Activated T-helper 2 cell treated with anti-CD3 and anti-CD28 coated beads, Interferon-gamma antibody, Interleukin-2, Interleukin-4, amounts not matched to agents 10 μg/mL and 5 μg/mL and 100 μg/mL, durations not matched to agents 14 hours and 24 hours and 36 hours (primary cell): ENCODE results near the gene RICTOR. TPM values are rescaled to one million over a fixed set of nuclear protein-coding genes. Genes with fewer than 3 reads are reported as not detected.

ENCODE experiments used
- DNase-seq: peaks from one replicate; pipeline ENCODE4 v3.0.0; 2021; ENCODE audit warnings: low spot score
- H3K27ac Mint-ChIP-seq: one replicate; pipeline ENCODE4 v1.8.0; 2021; ENCODE audit warnings: mixed read lengths
- H3K27me3 Mint-ChIP-seq: one replicate; pipeline ENCODE4 v1.8.0; 2021; ENCODE audit warnings: low read depth, mixed read lengths
- H3K36me3 Mint-ChIP-seq: one replicate; pipeline ENCODE4 v1.8.0; 2021; ENCODE audit warnings: low read depth, mixed read lengths
- H3K4me1 Mint-ChIP-seq: one replicate; pipeline ENCODE4 v1.8.0; 2021; ENCODE audit warnings: low read depth, mixed read lengths
- H3K4me3 Mint-ChIP-seq: one replicate; pipeline ENCODE4 v1.8.0; 2021; ENCODE audit warnings: low read depth, mild to moderate bottlenecking, moderate library complexity, mixed read lengths
- H3K9me3 Mint-ChIP-seq: one replicate; pipeline ENCODE4 v1.8.0; 2021; ENCODE audit warnings: mixed read lengths
- intact Hi-C: fragments of 100-400 bp; cut with micrococcal nuclease; formaldehyde crosslinking; loops from one replicate; pipeline ENCODE4 v1.15.1; 2023
- total RNA-seq: library from RNA; stranded (reverse); gene quantifications from 2 replicates; pipeline ENCODE4 v1.2.3, GENCODE V29; 2022

Gene RICTOR
- 28.2 and 29.8 TPM in 2 replicates for total RNA-seq

GRCh38 chr5:39074017-39074814 lies at the start of gene RICTOR:
Gene RICTOR (minus strand): TSS chr5:39074399. CDS start chr5:39074377, 22 bp downstream.
- intact Hi-C loops: loop anchor here (5.0 to 10.0 kb wide), 4 partner anchors 82 to 1681 kb away; partner anchors contain the start of genes LIFR, OSMR and TTC33

GRCh38 chr5:39121922-39122321 lies 47.7 kb upstream of the RICTOR start:
- H3K27ac Mint-ChIP-seq: no peak overlapping the region
- no peaks in the 10 kb centered on the region for H3K9me3 Mint-ChIP-seq
- intact Hi-C loops: no loop called here
- H3K4me1 Mint-ChIP-seq: peaks cover 12% of the 10 kb centered on the region
- no peak overlapping the region for H3K4me3 Mint-ChIP-seq
- H3K36me3 Mint-ChIP-seq: peaks cover 57% of the 10 kb centered on the region
- no peak for DNase-seq
- no peaks in the 10 kb centered on the region for H3K27me3 Mint-ChIP-seq

More at GRCh38 chr5:39074017-39074814, at the start of gene RICTOR:
- Mint-ChIP-seq H3K4me3 (peak within 1 kb of the TSS; percentile 95), H3K9me3 (no peaks in the 10 kb centered on the region), H3K27ac (peak within 1 kb of the TSS; percentile 97), H3K27me3 (peaks cover 12% of the 10 kb centered on the region), H3K36me3 (peaks cover 22% of the 10 kb centered on the region), H3K4me1 (peaks cover 46% of the 10 kb centered on the region)
- DNase-seq: peak; percentile 87

DNA sequence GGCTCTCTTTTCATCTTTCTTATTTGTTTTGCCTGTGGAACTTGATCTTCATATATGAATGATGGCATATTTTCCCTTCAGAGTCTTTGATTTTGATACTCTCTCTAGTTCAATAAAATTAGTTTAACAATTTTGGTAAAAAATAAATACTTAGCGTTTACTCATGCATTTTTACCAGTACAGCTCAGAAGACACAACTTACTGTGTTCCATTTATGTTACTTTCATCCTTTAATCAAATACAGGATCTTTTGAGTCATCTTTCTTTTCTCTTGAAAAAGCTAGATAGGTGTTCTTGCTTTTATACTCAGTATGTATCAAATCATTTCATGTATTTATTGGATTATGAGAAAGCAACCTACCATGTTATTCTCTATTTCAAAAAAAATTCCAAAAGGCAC lies 47.1 kb upstream of the RICTOR start:
- peaks cover 63% of the 10 kb centered on the region for H3K36me3 Mint-ChIP-seq
- no peak overlapping the region for H3K4me3 Mint-ChIP-seq

DNA sequence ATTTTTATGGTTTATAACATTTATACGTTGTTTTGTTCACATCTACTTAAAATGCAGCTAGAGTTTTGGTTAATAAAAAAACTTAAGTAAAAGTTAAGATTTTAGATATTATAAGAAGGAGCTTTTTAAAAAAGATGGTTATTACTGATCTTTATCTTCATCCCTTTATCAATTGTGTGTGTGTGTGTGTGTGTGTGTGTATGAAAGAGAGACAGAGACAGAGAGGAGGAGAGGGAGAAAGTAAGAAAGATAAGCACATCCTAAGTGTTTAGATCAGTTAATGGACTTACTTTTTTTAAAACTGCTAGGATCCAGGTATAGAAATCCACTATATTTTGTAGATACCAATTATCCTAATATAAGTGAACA lies 45.8 kb upstream of the RICTOR start:
- no peak for DNase-seq
- Mint-ChIP-seq H3K4me1 (peaks cover 26% of the 10 kb centered on the region), H3K27me3 (no peaks in the 10 kb centered on the region), H3K4me3 (no peak overlapping the region), H3K27ac (no peak overlapping the region), H3K36me3 (peaks cover 66% of the 10 kb centered on the region), H3K9me3 (no peaks in the 10 kb centered on the region)
- intact Hi-C loops: no loop called here

More for the DNA sequence above, 47.1 kb upstream of the RICTOR start:
- no peak overlapping the region for H3K27ac Mint-ChIP-seq
- H3K9me3 Mint-ChIP-seq: no peaks in the 10 kb centered on the region
- DNase-seq: no peak
- intact Hi-C loops: no loop called here
- H3K4me1 Mint-ChIP-seq: peaks cover 17% of the 10 kb centered on the region
- H3K27me3 Mint-ChIP-seq: no peaks in the 10 kb centered on the region

- H3K27me3 Mint-ChIP-seq: no peaks in the 10 kb centered on the region
- peaks cover 68% of the 10 kb centered on the region for H3K36me3 Mint-ChIP-seq
- no peak overlapping the region for H3K4me3 Mint-ChIP-seq
- no peaks in the 10 kb centered on the region for H3K9me3 Mint-ChIP-seq
- no peak for DNase-seq
- intact Hi-C loops: no loop called here
- H3K4me1 Mint-ChIP-seq: peaks cover 26% of the 10 kb centered on the region
- no peak overlapping the region for H3K27ac Mint-ChIP-seq
Measured at GRCh38 chr5:39119404-39120051, 45.3 kb upstream of the RICTOR start.

DNA sequence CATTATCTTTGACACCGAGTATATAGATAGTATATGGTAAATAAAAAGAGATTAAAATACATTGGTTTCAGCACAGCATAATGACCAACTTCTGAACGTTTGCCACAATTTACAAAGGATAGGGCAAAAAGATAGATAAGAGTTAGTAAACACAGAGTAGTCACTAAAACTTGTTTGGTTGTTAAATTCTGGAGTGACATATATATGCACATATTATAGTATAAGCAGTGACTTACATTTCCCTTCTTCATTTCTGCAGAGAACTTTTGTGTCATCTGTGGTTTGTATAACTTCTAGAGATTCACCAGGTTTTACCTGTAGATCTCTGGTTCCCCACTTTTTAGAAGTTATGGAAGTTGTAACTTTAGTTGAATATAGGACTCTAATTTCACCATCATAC lies 44.4 kb upstream of the RICTOR start:
- Mint-ChIP-seq H3K27ac (no peak overlapping the region), H3K4me3 (no peak overlapping the region), H3K36me3 (peaks cover 64% of the 10 kb centered on the region), H3K4me1 (peaks cover 26% of the 10 kb centered on the region), H3K9me3 (no peaks in the 10 kb centered on the region), H3K27me3 (no peaks in the 10 kb centered on the region)
- intact Hi-C loops: no loop called here
- no peak for DNase-seq

GRCh38 chr5:39117401-39117800 lies 43.2 kb upstream of the RICTOR start:
- no peaks in the 10 kb centered on the region for H3K27me3 Mint-ChIP-seq
- H3K4me1 Mint-ChIP-seq: peaks cover 23% of the 10 kb centered on the region
- H3K36me3 Mint-ChIP-seq: peaks cover 71% of the 10 kb centered on the region
- H3K27ac Mint-ChIP-seq: peak overlapping the region; percentile 5
- no peak for DNase-seq
- H3K4me3 Mint-ChIP-seq: no peak overlapping the region
- H3K9me3 Mint-ChIP-seq: no peaks in the 10 kb centered on the region
- intact Hi-C loops: no loop called here

DNA sequence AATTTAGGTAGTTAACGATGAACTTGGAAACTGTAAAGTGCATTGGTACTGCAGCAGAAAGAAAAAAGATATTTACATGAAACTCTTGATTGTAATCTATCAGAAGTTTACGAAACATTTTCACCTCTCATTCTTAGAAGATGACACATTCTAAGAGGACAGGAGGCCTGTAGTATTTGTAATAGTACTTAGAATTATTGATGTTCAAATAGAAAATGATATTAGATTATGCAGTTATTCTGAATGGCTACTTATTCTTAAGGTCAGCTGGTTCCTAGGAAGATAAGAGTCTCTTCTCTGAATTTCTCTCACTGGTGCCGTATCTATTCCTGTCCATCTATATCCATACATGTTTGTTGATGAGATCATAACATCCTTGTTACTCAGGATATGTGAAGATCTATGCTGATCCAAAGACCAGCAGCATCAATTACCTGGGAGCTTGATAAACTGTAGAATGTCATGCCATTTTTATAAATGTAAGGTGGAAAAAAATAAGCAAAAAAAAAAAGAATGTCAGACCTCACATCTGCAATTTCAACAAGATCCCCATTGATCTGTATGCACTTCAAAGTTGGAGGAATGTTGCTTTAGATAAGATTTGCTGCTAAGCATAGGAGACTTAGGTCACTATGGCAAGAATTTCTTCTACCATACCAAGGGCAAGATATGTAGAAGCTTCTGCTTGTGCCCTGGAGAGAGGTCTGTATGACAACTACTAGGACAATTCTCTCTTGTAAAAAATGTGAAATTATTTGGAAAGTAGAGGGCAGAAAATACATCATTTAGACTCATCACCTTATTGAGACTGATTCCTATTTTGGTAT lies 42.4 kb upstream of the RICTOR start:
- DNase-seq: no peak
- intact Hi-C loops: no loop called here
- peaks cover 23% of the 10 kb centered on the region for H3K4me1 Mint-ChIP-seq
- H3K36me3 Mint-ChIP-seq: peaks cover 64% of the 10 kb centered on the region
- no peaks in the 10 kb centered on the region for H3K27me3 Mint-ChIP-seq
- no peak overlapping the region for H3K4me3 Mint-ChIP-seq
- H3K27ac Mint-ChIP-seq: peak overlapping the region; percentile 58
- H3K9me3 Mint-ChIP-seq: no peaks in the 10 kb centered on the region

DNA sequence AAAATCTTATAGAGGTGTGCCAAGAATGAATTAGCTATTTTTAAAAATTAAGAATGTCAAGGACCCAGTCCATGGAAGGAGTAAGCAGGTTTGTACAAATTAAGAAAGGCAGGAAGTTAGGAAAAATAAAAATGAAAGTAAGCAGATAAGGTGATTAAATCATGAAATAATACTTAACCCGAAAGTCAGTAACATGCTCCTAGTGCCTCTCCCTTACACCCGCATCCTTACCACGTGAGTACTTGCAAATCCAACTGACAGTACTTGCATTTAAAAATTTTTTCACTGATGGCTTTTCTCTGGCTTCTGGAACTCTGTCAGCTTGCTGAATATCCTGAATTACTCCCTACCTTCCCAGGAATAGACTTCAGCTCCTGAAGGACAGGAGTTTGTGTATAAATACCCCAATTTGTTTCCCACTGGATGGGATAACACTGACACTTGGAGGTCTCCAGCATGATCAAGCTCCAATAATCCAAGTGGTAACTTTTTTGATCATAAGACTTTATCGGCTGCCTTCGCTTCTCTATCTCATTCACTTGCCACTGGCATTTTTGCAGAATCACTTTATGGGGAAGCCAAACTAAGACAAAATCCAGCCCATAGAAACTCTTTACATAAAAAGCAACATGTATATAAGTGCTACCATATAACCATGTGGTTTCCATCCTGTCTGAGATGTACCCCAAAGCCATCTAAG lies 41.6 kb upstream of the RICTOR start:
- Mint-ChIP-seq H3K9me3 (no peaks in the 10 kb centered on the region), H3K27ac (no peak overlapping the region), H3K4me3 (no peak overlapping the region), H3K36me3 (peaks cover 60% of the 10 kb centered on the region), H3K4me1 (peaks cover 21% of the 10 kb centered on the region), H3K27me3 (no peaks in the 10 kb centered on the region)
- intact Hi-C loops: no loop called here
- DNase-seq: no peak

DNA sequence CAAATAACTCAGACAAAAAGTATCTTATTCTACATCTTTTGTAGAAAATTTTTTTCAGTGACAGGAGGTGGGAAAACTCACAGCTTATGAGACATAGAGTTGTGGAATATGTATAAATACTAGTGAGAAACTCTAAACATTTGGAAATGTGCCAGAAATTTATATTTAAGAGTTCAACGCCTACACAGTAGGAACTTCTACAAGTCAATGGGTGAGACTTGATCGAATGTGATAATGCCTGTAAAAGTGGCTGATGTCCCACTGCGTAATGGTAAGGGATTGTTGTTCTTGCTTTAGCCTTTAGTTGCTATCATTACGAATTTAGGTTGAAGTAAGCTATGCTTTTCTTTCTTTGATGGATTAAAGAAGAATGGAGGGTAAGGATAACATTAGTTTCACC lies 40.0 kb upstream of the RICTOR start:
- no peak overlapping the region for H3K4me3 Mint-ChIP-seq
- DNase-seq: no peak
- H3K27ac Mint-ChIP-seq: no peak overlapping the region
- H3K9me3 Mint-ChIP-seq: no peaks in the 10 kb centered on the region
- intact Hi-C loops: no loop called here
- H3K4me1 Mint-ChIP-seq: peaks cover 21% of the 10 kb centered on the region
- H3K27me3 Mint-ChIP-seq: no peaks in the 10 kb centered on the region
- H3K36me3 Mint-ChIP-seq: peaks cover 63% of the 10 kb centered on the region

- no peak overlapping the region for H3K27ac Mint-ChIP-seq
Measured at GRCh38 chr5:39113354-39113953, 39.3 kb upstream of the RICTOR start.

GRCh38 chr5:39109606-39110005 lies 35.4 kb upstream of the RICTOR start:
- H3K27ac Mint-ChIP-seq: no peak overlapping the region
- no peaks in the 10 kb centered on the region for H3K27me3 Mint-ChIP-seq
- no peak for DNase-seq
- H3K9me3 Mint-ChIP-seq: no peaks in the 10 kb centered on the region
- H3K4me3 Mint-ChIP-seq: no peak overlapping the region
- intact Hi-C loops: no loop called here
- no peaks in the 10 kb centered on the region for H3K4me1 Mint-ChIP-seq
- peaks cover 47% of the 10 kb centered on the region for H3K36me3 Mint-ChIP-seq

More at GRCh38 chr5:39113354-39113953, 39.3 kb upstream of the RICTOR start:
- H3K4me1 Mint-ChIP-seq: peaks cover 21% of the 10 kb centered on the region
- no peaks in the 10 kb centered on the region for H3K27me3 Mint-ChIP-seq
- peaks cover 66% of the 10 kb centered on the region for H3K36me3 Mint-ChIP-seq
- no peaks in the 10 kb centered on the region for H3K9me3 Mint-ChIP-seq
- intact Hi-C loops: no loop called here
- no peak for DNase-seq
- no peak overlapping the region for H3K4me3 Mint-ChIP-seq
